Subcutaneous adipose tissue (tissue), 4 donors: ENCODE measurements around the gene IQCE. TPM values are rescaled to one million over a fixed set of nuclear protein-coding genes. Genes with fewer than 3 reads are reported as not detected.

Source experiments
- CTCF ChIP-seq: fragments of 450-650 bp; IDR thresholded peaks from one replicate; pipeline ENCODE4 v1.5.1; 2016; ENCODE audit warnings: low read depth, mild to moderate bottlenecking, control low read depth, antibody characterized with exemption, moderate library complexity
- small RNA-seq: library from RNA; depleted of rRNA; stranded (forward); fragments of <200 nt; gene quantifications from one replicate; pipeline ENCODE3, GENCODE V24; 2016
- total RNA-seq, 4 donors: library from RNA; depleted of rRNA; stranded (reverse); fragments of >200 nt; gene quantifications; one replicate each; pipeline ENCODE4 v1.1.0, GENCODE V29; 2016

IQCE gene
- total RNA-seq, 4 donors from 2014 or later: 9.0 to 20.7 (median 12.6) TPM

- no peak for TF ChIP-seq CTCF
Observed at GRCh38 chr7:2663121-2663886, 104.5 kb downstream of the IQCE start.

- TF ChIP-seq CTCF: no peak
Observed at GRCh38 chr7:2663960-2664359, 105.2 kb downstream of the IQCE start.

Small RNA genes within 50 kb of the gene (small RNA-seq; reads per million reads assigned to genes)
- gene MIR4648: 0.49 reads per million

Other genes starting within 250 kb of the IQCE start
- gene SNX8, start 244.5 kb upstream of the IQCE start, total RNA-seq: 10 to 100 TPM; 16.0 to 63.3 (median 31.6) TPM
- 100 to 1,000 TPM in 2 of 4 donors, 10 to 100 TPM in 2; 76.8 to 151 (median 102) TPM for gene EIF3B, start 204.2 kb upstream of the IQCE start, total RNA-seq
- gene CHST12, start 155.4 kb upstream of the IQCE start, total RNA-seq: 10 to 100 TPM in 3 of 4 donors, 1 to 10 TPM in 1; 5.2 to 26.0 (median 13.8) TPM
- not detected for gene GRIFIN, start 82.6 kb upstream of the IQCE start, total RNA-seq
- gene LFNG, start 39.2 kb upstream of the IQCE start, total RNA-seq: 10 to 100 TPM in 3 of 4 donors, 1 to 10 TPM in 1; 6.8 to 21.1 (median 14.5) TPM
- 10 to 100 TPM; 11.7 to 42.2 (median 19.8) TPM for gene BRAT1, start 3.5 kb upstream of the IQCE start, total RNA-seq
- 10 to 100 TPM; 16.0 to 45.4 (median 21.5) TPM for gene TTYH3, start 73.0 kb downstream of the IQCE start, total RNA-seq
- under 1 TPM in 3 of 4 donors, not detected in 1; 0.19 to 0.68 (median 0.22) TPM for gene AMZ1, start 129.2 kb downstream of the IQCE start, total RNA-seq